Lung (tissue), 12 donors: ENCODE measurements around the gene ZNF639. TPM values are rescaled to one million over a fixed set of nuclear protein-coding genes. Genes with fewer than 3 reads are reported as not detected.

Experiments used
- ATAC-seq: fragments of 200-7000 bp; cut with Tn5 transposase; one replicate; pipeline ENCODE4 v1.9.1; 2020; ENCODE audit warnings: moderate number of reproducible peaks; ENCODE audit not compliant: insufficient read depth, low FRiP score
- DNase-seq, 3 donors: peaks; one replicate each; pipeline ENCODE4 v3.0.0-alpha.2; 2013 to 2017
- H3K27ac ChIP-seq, 2 donors: one replicate each; pipeline ENCODE4 v1.5.1; 2013; ENCODE audit warnings: mild to moderate bottlenecking in 2 of 2, moderate library complexity in 2 of 2, control low read depth in 1 of 2, inconsistent platforms in 1 of 2, low read depth in 1 of 2, low read length in 1 of 2
- H3K27me3 ChIP-seq, 3 donors: one replicate each; pipeline ENCODE4 v1.5.1; 2013; ENCODE audit warnings: low read length in 2 of 3; ENCODE audit not compliant: control insufficient read depth in 3 of 3, insufficient read depth in 3 of 3
- H3K36me3 ChIP-seq, 4 donors: one replicate each; pipeline ENCODE4 v1.5.1; 2013; ENCODE audit warnings: low read length in 4 of 4, mild to moderate bottlenecking in 1 of 4, moderate library complexity in 1 of 4; ENCODE audit not compliant: control insufficient read depth in 4 of 4, insufficient read depth in 4 of 4
- H3K4me1 ChIP-seq, 5 donors: one replicate each; pipeline ENCODE4 v1.5.1; 2013; ENCODE audit warnings: low read length in 5 of 5, mild to moderate bottlenecking in 2 of 5, moderate library complexity in 1 of 5; ENCODE audit not compliant: control insufficient read depth in 5 of 5, insufficient read depth in 5 of 5
- H3K4me3 ChIP-seq: one replicate; pipeline ENCODE4 v1.5.1; 2013; ENCODE audit warnings: mild to moderate bottlenecking, control low read depth, moderate library complexity
- H3K9ac ChIP-seq, 2 donors: one replicate each; pipeline ENCODE4 v1.5.1; 2013; ENCODE audit warnings: low read length in 2 of 2, control low read depth in 1 of 2; ENCODE audit not compliant: insufficient read depth in 1 of 2
- H3K9me3 ChIP-seq, 4 donors: one replicate each; pipeline ENCODE4 v1.5.1; 2013; ENCODE audit warnings: low read length in 3 of 4, mild to moderate bottlenecking in 1 of 4, moderate library complexity in 1 of 4; ENCODE audit not compliant: control insufficient read depth in 4 of 4, insufficient read depth in 3 of 4
- WGBS, 2 donors: extraction: QIAGEN DNeasy Blood & Tissue Kit; methylation state at CpG; one replicate each; pipeline ENCODE4 v1.1.7; 2013; 5-methylcytosine and 5-hydroxymethylcytosine counted together
- polyA plus RNA-seq, 2 donors: library from polyadenylated mRNA; stranded (reverse); fragments of 200-250 nt; gene quantifications; one replicate each; pipeline ENCODE4 v1.2.1, GENCODE V29; 2013
- total RNA-seq, 2 donors: library from RNA; depleted of rRNA in 1 of 2; stranded (reverse); fragments of >200 nt in 1 of 2; gene quantifications; one replicate each; pipeline ENCODE4 v1.2.1, GENCODE V29; 2014 to 2021
- TF ChIP-seq, protein P1 (sequence below): IDR thresholded peaks from 2 replicates; pipeline ENCODE4 v1.5.1; 2012; ENCODE audit warnings: mild to moderate bottlenecking; ENCODE audit errors: control extremely low read depth, extremely low read depth
- donor health status: control.
- donor health status: control.
- donor health status: Bipolar disorder and iron deficiency.
- donor health status: healthy.
- donor health status: DM: yes; HTN: yes; CAD: no.

ZNF639 gene
- total and polyA plus RNA-seq, 4 donors: 14.8 to 53.3 (median 22.0) TPM

DNA sequence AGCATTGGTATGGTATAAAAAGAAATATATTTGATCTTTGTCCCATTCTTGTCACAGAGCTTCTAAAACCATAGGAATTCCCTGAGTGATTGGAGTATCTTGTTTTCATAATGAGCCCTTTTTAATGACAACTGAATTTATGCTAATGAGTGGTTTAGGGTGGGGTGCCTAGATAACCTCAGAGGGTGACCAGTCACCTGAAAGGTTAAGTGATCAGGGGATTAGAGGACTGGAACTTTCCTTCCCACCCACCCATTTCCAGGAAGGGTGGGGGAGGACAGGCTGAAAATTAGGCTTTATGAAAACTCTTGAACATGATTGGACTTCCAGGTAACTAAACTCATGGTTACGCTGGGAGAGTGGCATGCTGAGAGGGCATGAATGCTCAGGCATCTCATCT lies 33.2 kb downstream of the ZNF639 start:
- Histone ChIP-seq H3K27ac (no peak overlapping the region), H3K36me3 (peaks cover 20 to 48% (median 32%) of the 10 kb centered on the region in 4 donors), H3K4me3 (no peak overlapping the region), H3K27me3 (no peaks in the 10 kb centered on the region), H3K9me3 (no peaks in the 10 kb centered on the region), H3K9ac (no peak overlapping the region), H3K4me1 (peaks cover 0 to 5% (median 0%) of the 10 kb centered on the region in 5 donors)
- 96 to 97% methylated on average over 1 of the region's 1 CpG for WGBS, 2 donors
- ATAC-seq: no peak
- no peak for DNase-seq
- TF ChIP-seq, protein P1, sequence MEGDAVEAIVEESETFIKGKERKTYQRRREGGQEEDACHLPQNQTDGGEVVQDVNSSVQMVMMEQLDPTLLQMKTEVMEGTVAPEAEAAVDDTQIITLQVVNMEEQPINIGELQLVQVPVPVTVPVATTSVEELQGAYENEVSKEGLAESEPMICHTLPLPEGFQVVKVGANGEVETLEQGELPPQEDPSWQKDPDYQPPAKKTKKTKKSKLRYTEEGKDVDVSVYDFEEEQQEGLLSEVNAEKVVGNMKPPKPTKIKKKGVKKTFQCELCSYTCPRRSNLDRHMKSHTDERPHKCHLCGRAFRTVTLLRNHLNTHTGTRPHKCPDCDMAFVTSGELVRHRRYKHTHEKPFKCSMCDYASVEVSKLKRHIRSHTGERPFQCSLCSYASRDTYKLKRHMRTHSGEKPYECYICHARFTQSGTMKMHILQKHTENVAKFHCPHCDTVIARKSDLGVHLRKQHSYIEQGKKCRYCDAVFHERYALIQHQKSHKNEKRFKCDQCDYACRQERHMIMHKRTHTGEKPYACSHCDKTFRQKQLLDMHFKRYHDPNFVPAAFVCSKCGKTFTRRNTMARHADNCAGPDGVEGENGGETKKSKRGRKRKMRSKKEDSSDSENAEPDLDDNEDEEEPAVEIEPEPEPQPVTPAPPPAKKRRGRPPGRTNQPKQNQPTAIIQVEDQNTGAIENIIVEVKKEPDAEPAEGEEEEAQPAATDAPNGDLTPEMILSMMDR: no peak

DNA sequence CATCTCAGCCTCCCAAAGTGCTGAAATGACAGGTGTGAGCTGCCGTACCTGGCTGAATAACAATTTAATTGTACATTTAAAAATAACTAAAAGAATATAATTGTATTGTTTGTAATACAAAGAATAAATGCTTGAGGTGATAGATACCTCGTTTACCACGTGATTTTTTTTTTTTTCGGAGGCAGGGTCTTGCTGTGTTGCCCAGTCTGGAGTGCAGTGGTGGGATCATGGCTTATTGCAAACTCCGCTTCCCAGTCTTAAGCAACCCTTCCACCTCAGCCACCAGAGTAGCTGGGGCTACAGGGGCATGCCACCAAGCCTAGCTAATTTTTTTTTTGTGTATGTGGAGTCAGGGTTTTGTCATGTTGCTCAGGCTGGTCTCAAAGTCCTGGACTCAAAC lies 40.5 kb downstream of the ZNF639 start:
- TF ChIP-seq, protein P1: no peak
- peaks cover 12 to 40% (median 16%) of the 10 kb centered on the region in 4 donors for H3K36me3 ChIP-seq
- DNase-seq (no peak), ATAC-seq (no peak)
- no peak overlapping the region for H3K4me3 ChIP-seq
- 93 to 96% methylated on average over 5 of the region's 5 CpGs for WGBS, 2 donors
- no peak overlapping the region for H3K9ac ChIP-seq
- H3K27me3 ChIP-seq: no peaks in the 10 kb centered on the region
- no peak overlapping the region for H3K27ac ChIP-seq
- H3K9me3 ChIP-seq: no peaks in the 10 kb centered on the region
- no peaks in the 10 kb centered on the region for H3K4me1 ChIP-seq

DNA sequence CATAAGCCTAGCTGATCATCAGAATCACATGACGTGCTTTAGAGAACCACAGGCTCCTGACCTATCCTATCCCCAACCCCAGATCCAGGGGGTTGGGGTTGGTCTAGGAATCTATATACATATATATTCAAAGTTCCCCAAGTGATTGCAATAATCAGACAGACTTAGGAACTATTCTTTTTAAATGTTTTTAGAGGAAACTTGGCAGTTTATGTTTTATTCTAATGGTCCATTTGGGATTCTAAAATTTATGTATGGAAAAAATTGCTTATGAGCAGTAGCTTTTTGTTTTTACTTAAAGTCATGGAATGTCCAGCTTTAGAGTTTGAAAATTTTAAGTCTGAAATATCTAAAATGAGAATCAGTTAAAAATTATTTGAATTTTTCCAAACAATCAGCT lies 46.8 kb downstream of the ZNF639 start:
- 86 to 98% methylated on average over 1 of the region's 1 CpG for WGBS, 2 donors
- H3K9me3 ChIP-seq: no peaks in the 10 kb centered on the region
- DNase-seq (no peak), ATAC-seq (no peak)
- TF ChIP-seq, protein P1: no peak
- no peak overlapping the region for H3K27ac ChIP-seq
- no peak overlapping the region for H3K9ac ChIP-seq
- no peaks in the 10 kb centered on the region for H3K27me3 ChIP-seq
- peaks cover 9 to 27% (median 15%) of the 10 kb centered on the region in 4 donors for H3K36me3 ChIP-seq
- H3K4me1 ChIP-seq: no peaks in the 10 kb centered on the region
- H3K4me3 ChIP-seq: no peak overlapping the region

DNA sequence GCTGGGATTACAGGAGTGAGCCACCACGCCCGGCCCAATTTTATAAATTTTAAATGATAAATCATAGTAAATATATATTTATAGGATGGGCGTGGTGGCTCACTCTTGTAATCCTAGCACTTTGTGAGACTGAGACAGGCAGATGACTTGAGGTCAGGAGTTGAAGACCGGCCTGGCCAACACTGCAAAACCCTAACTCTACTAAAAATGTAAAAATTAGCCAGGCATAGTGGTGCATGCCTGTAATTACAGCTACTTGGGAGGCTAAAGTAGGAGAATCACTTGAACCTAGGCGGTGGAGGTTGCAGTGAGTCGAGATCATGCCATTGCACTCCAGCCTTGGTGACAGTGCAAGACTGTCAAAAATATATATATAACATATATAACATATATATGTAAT lies 51.1 kb downstream of the ZNF639 start:
- Histone ChIP-seq H3K27me3 (no peaks in the 10 kb centered on the region), H3K4me3 (no peak overlapping the region), H3K9ac (no peak overlapping the region), H3K36me3 (peaks cover under 1 to 27% (median 14%) of the 10 kb centered on the region in 4 donors), H3K4me1 (no peaks in the 10 kb centered on the region), H3K9me3 (no peaks in the 10 kb centered on the region), H3K27ac (no peak overlapping the region)
- TF ChIP-seq, protein P1: no peak
- WGBS, 2 donors: 97 to 98% methylated on average over 6 of the region's 6 CpGs
- DNase-seq (no peak), ATAC-seq (no peak)
